Stimulated activated CD8-positive, alpha-beta memory T cell treated with anti-CD3 and anti-CD28 coated beads, Interleukin-7, amount 100 ng/mL, for 1 hour (primary cell): ENCODE measurements around the gene SPATS2.

Source experiments
- DNase-seq, 2 donors: peaks; one replicate each; pipeline ENCODE4 v3.0.0-alpha.2; 2020; ENCODE audit warnings: low read depth in 2 of 2

The SPATS2 gene

GRCh38 chr12:49541140-49541861 is 174.0 kb downstream of the SPATS2 start:
- no peak for DNase-seq

- DNase-seq: no peak
Measured at GRCh38 chr12:49541911-49542505, 174.7 kb downstream of the SPATS2 start.

GRCh38 chr12:49542592-49543160 is 175.4 kb downstream of the SPATS2 start:
- DNase-seq: no peak

GRCh38 chr12:49543221-49543913 is 176.1 kb downstream of the SPATS2 start:
- no peak for DNase-seq

GRCh38 chr12:49543914-49544815 is 176.9 kb downstream of the SPATS2 start:
- DNase-seq: no peak

GRCh38 chr12:49545815-49546214 is 178.6 kb downstream of the SPATS2 start:
- DNase-seq: no peak

GRCh38 chr12:49546481-49546880 is 179.2 kb downstream of the SPATS2 start:
- no peak for DNase-seq

GRCh38 chr12:49547090-49547690 is 179.9 kb downstream of the SPATS2 start:
- DNase-seq: no peak

GRCh38 chr12:49548481-49548821 is 181.2 kb downstream of the SPATS2 start:
- DNase-seq: no peak

GRCh38 chr12:49548822-49549648 is 181.8 kb downstream of the SPATS2 start:
- no peak for DNase-seq

GRCh38 chr12:49549735-49550692 is 182.8 kb downstream of the SPATS2 start:
- DNase-seq: no peak

- DNase-seq: no peak
Measured at GRCh38 chr12:49550693-49551252, 183.5 kb downstream of the SPATS2 start.

GRCh38 chr12:49552014-49552413 is 184.8 kb downstream of the SPATS2 start:
- no peak for DNase-seq

- no peak for DNase-seq
Measured at GRCh38 chr12:49552425-49552824, 185.2 kb downstream of the SPATS2 start.

- no peak for DNase-seq
Measured at GRCh38 chr12:49552899-49553298, 185.6 kb downstream of the SPATS2 start.

- no peak for DNase-seq
Measured at GRCh38 chr12:49553512-49554088, 186.3 kb downstream of the SPATS2 start.

GRCh38 chr12:49554266-49554665 is 187.0 kb downstream of the SPATS2 start:
- no peak for DNase-seq

GRCh38 chr12:49555631-49556390 is 188.5 kb downstream of the SPATS2 start:
- no peak for DNase-seq
